Superior temporal gyrus (tissue), 1 donor: ENCODE measurements around the gene MGLL.

Experiments
- DNase-seq: peaks from one replicate; pipeline ENCODE4 v3.0.0-alpha.2; 2016; ENCODE audit errors: extremely low spot score

MGLL gene

DNA sequence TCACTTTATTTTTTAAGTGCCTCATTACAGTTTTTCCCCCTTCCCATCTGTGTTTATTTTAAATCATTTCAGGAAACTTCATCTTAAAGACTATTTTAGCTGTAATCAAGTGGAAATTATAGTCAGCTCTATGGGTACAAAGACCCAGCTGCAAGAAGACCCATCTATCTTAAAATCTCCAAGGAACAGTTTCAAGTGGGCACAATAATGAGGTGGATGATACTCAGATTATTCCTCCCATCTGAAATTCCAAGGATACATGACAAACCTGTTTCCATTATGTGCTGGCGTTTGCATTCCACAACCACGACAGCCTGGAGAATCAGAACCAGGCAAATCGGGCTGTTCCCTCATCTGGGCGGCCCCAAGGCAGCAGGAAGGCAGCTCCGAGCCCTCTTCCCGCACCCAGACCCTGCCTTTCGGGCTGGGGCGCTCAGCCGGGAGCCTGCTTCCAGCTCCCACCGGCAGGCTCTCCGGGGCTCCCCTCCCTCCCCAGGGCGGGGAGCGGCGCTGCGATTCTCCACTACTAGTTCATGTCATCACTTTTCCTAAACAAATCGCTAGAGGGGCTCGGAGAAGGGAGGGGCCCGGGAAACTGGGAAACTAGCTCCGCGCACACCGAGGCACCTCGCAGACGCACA is at the start of gene MGLL:
Gene MGLL (minus strand): TSS at position 475 of the 641 bp plus-strand sequence. CDS start 197 bp downstream, at position 278.
- DNase-seq = peak; percentile 46

- DNase-seq = peak; percentile 29
Observed at GRCh38 chr3:127870156-127870555, 47.8 kb upstream of the MGLL start.

- DNase-seq = no peak
Observed at GRCh38 chr3:127867986-127868385, 45.7 kb upstream of the MGLL start.

DNA sequence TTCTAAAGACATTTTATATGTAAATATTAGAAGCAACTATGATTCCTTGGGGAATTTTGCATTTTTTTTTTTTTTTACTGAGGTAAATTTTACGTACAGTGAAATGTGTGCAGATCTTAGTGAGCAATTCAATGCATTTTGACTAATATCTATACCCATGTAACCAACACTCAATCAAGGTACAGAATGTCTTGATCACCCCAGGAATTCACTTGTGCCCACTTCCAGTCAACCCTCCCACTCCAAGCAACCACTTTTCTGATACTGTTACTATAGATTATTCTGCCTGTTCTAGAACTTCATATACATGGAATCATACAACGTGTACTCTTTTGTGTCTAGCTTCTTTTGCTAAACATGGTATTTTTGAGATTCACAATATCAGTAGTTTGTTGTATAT is 45.1 kb upstream of the MGLL start:
- DNase-seq = no peak

DNA sequence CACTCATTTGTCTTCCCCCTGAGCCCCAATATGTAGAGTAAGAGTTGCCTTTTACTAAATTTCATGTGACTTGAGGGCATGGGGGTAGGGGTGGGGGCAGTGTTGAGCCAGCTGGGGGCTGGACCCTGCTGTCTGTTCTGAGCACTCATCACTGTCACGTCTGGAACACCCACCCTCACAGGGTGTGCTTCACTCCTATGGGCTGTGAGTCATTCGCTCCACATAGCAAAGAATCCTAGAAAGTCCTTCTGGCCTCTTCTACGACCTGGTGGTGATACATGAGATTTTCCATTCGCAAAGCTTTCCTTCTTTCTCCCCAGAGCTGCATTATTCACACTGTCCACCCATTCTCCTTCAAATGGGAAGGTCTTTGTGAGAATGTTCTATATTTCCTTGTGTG is 43.6 kb upstream of the MGLL start:
- no peak for DNase-seq

DNA sequence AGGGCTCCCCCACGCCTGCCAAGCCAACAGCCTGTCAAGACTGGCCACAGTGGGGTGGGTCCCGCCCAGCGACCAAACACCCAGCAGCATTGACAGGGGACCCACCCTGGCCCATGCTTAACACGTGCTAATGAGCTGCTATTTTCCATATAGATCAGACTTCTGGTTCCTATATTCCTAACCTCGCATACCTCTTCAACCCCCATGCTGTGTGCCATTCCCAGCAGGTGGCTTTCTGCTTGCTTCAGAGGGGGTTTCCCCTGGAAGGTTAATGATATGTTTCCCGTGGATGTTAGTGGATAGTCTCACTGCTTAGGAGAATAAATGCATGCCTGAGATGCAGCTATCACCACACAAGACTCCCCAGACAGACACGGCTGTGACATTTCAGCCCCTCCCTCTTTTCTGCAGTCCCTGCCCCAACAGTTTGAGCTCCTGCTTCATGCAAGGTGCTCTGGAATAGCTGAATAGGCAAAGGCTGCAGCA is 37.9 kb upstream of the MGLL start:
- no peak for DNase-seq

DNA sequence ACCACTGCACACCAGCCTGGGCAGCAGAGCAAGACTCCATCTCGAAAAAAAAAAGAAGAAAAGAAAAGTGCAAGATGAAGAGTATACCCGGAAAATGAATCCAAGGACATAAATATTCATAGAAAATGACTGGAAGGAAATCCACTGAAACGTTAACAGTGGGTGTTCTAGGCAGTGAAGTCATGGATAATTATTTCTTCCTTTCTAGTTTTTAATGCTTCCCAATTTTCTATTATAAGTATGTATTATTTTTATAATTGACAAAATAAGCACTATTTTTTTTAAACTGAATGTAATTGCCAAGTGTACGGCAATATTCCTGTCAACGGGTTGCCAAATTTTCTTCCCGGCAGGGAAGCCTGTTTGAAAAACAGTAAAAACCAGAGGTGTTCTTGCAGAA is 37.4 kb upstream of the MGLL start:
- DNase-seq = no peak

DNA sequence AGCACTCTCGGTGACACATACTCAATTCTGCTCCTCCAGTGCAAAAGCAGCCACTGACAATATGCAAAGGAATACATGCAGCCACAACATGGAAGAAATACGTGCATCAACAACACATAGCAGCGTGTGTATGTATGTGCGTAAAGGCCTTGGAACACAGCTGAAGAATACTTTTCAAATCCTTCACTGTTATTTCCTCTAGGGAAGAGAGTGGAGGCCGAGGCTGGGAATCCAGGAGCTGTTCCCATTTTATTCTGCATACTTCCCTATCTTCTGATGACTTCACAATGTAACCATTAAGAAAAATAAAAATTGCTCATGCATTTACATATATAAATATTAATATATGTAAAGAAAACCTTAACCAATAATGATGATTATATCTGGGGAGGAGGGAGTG is 36.6 kb upstream of the MGLL start:
- DNase-seq = no peak

DNA sequence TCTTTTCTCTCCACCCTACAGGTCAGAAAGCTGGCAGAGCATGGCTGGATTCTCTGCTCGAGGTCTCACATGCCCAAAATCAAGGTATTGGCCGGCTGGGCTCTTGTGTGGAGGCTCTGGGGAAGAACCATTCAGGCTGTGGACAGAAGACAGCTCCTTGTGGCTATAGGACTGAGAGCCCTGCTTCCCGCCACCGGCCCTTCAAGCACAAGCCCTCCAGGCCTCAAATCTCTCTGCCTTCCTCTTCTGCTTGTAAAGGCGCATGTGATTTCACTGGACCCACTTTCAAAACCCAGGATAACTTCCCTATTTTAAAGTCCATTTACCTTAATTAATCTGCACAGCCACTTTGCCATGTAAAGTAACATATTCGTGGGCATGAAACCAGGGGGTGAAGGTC is 36.2 kb upstream of the MGLL start:
- no peak for DNase-seq

GRCh38 chr3:127857333-127857732 is 35.0 kb upstream of the MGLL start:
- DNase-seq = no peak

DNA sequence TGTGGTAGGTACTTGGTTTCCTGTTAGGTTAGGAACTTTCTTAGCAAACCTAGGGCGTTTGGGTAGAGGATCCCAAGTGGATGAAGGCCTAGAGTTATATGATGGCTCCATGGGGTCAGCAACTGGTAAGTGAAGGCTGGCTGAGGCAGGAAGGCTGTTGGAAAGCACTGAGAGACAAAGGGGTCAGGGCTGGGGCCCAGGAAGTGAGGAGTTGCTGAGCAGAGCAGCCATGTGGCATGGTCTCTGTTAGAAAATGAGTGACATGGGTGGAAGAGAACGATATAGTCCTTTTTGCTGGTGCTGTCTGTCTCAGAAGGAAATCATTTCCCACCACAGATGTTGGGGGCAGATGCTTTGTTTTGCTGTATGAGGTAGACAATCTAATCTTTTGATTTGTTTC is 34.5 kb upstream of the MGLL start:
- no peak for DNase-seq

- no peak for DNase-seq
Observed at GRCh38 chr3:127855246-127855645, 32.9 kb upstream of the MGLL start.

DNA sequence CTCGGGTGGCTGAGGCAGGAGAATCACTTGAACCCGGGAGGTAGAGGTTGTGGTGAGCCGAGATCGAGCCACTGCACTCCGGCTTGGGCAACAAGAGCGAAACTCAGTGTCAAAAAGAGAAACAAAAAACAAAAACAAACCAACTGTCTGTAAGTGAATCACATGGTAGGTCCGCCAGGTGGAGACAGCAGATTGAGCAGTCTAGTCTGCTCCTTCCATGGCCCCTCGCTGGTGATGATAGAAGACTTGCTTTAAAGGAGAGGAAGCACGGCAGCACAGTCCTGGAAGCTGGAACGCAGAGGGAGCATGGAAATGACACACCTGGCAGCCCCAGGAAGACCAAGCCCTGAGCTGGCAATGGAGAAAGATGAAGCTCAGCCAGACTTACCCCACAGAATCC is 31.4 kb upstream of the MGLL start:
- no peak for DNase-seq

GRCh38 chr3:127851899-127852298 is 29.6 kb upstream of the MGLL start:
- no peak for DNase-seq

DNA sequence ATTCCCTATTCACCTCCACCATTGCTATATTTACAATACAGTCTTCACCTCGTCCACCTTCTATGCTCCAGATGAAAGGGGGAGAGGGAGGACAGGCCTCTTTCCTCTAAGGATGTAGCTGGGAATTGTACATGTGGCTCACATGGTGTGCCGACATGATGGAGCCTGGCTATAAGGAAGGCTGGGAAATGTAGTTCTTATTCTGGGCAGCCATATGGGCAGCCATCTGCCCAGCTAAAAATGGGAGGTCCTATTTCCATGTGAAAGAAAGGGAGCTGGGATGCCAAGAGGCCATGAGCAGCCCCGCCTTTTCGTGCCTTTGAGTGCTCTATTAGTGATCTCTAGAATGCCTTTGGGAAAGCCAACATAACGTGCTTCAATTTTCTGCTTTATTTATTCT is 27.1 kb upstream of the MGLL start:
- DNase-seq = peak; percentile 44

DNA sequence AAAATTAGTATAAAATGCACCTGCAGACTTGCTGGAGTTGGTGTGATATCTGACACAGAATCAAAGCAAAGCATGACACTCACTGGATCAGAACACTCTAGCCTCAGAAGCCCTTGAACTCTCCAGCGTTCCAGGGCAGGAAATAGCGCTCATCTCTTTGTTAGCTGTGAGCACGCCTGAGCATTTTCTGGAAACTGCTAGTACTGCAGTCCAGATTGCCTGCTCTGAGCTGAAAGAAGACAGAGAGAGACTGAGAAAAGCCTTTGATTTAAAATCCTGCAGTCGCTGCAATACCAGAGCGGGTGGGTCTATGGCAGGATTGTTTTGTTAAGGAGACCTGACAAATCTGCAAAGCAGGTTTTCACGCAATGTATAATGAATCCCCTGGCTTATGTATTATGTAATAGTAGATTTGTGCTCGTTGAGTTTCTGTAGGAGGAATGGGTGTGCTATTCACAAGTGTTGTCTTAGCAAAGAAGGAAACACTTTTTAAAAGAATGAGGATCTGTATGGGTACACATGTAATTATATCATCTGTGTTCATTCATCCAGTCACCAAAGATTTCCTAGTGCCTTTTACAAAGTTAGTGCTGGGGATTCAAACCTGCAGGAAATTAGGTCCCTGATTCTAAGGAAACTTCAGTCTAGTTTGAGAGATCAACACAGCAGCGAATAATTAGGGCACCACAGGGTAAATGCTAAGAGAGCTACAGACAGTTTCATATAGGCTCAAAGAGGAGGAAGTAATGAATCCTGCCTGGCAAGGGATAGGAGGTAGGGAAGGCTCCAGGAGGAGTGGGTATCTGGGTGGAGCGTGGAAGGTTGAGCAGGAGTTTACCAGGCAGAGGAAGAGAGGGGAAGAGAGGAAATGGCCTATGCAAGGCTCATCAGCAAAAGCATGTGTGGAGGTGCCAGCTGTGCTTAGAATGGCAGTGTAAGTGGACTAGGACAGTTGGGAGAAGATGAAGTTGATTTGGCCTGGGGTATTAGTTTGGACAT is 26.1 kb upstream of the MGLL start:
- peak; percentile 85 for DNase-seq

GRCh38 chr3:127847236-127847720 is 25.0 kb upstream of the MGLL start:
- DNase-seq = no peak

- DNase-seq = peak; percentile 61
Observed at GRCh38 chr3:127846576-127846975, 24.3 kb upstream of the MGLL start.

- DNase-seq = no peak
Observed at GRCh38 chr3:127844326-127844942, 22.1 kb upstream of the MGLL start.

DNA sequence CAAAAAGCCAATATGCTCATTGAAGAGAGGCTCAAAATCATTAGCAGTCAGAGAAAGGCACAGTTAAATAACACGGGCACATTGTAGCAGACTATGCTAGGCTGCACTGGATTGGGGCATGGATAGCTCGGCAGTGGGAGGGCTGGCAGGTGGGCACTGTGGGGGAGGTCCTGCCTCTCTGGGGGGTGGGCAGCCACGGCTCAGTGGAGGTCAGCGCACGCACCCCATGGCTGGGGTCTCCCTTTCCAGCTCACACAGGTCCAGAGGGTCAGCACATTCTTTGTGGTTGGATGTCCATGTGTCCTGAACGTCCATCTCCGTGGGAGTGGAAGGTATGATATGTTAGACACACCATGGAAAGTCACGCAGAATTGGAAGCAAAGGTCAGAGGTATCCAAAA is 18.4 kb upstream of the MGLL start:
- DNase-seq = no peak

GRCh38 chr3:127839099-127839498 is 16.8 kb upstream of the MGLL start:
- DNase-seq = no peak
